Subcutaneous abdominal adipose tissue (tissue), 5 donors: ENCODE data around the gene RBMS3.
A peak's percentile ranks its signal among the peaks of the same experiment; 100 is the strongest.
"Not testable (repeated sequence)": the region's sequence is repeated elsewhere in the genome, so short reads cannot be mapped to it uniquely, and the experiment has no call there.

Experiments
- H3K27ac ChIP-seq: one replicate; pipeline ENCODE4 v1.7.0; 2013; ENCODE audit warnings: low read depth, mild to moderate bottlenecking, inconsistent platforms, low read length, moderate library complexity
- H3K27me3 ChIP-seq, 5 donors: one replicate each; pipeline ENCODE4 v1.7.0; 2013; ENCODE audit warnings: low read length in 5 of 5, inconsistent platforms in 1 of 5; ENCODE audit not compliant: control insufficient read depth in 5 of 5, insufficient read depth in 4 of 5
- H3K36me3 ChIP-seq, 5 donors: one replicate each; pipeline ENCODE4 v1.7.0; 2013; ENCODE audit warnings: low read length in 5 of 5; ENCODE audit not compliant: control insufficient read depth in 5 of 5, insufficient read depth in 5 of 5
- H3K4me1 ChIP-seq, 5 donors: one replicate each; pipeline ENCODE4 v1.7.0; 2013; ENCODE audit warnings: low read length in 5 of 5, mild to moderate bottlenecking in 3 of 5, moderate library complexity in 1 of 5; ENCODE audit not compliant: control insufficient read depth in 5 of 5, insufficient read depth in 5 of 5
- H3K4me3 ChIP-seq, 5 donors: one replicate each; pipeline ENCODE4 v1.7.0; 2013; ENCODE audit warnings: low read length in 5 of 5, low read depth in 1 of 5
- H3K9ac ChIP-seq, 5 donors: one replicate each; pipeline ENCODE4 v1.7.0; 2013; ENCODE audit warnings: low read length in 5 of 5, mild to moderate bottlenecking in 4 of 5, moderate library complexity in 3 of 5
- H3K9me3 ChIP-seq, 5 donors: one replicate each; pipeline ENCODE4 v1.7.0; 2013; ENCODE audit warnings: low read length in 5 of 5; ENCODE audit not compliant: control insufficient read depth in 5 of 5
- donor health status: healthy.
- donor health status: healthy.
- donor health status: healthy.
- donor health status: healthy.
- donor health status: healthy.

RBMS3 gene

GRCh38 chr3:30026851-30027250 lies 746.0 kb downstream of the RBMS3 start:
- Histone ChIP-seq H3K27ac (no peak overlapping the region), H3K9ac (no peak overlapping the region), H3K36me3 (no peaks in the 10 kb centered on the region), H3K4me3 (no peak overlapping the region), H3K27me3 (no peaks in the 10 kb centered on the region), H3K9me3 (no peaks in the 10 kb centered on the region), H3K4me1 (no peaks in the 10 kb centered on the region)

DNA sequence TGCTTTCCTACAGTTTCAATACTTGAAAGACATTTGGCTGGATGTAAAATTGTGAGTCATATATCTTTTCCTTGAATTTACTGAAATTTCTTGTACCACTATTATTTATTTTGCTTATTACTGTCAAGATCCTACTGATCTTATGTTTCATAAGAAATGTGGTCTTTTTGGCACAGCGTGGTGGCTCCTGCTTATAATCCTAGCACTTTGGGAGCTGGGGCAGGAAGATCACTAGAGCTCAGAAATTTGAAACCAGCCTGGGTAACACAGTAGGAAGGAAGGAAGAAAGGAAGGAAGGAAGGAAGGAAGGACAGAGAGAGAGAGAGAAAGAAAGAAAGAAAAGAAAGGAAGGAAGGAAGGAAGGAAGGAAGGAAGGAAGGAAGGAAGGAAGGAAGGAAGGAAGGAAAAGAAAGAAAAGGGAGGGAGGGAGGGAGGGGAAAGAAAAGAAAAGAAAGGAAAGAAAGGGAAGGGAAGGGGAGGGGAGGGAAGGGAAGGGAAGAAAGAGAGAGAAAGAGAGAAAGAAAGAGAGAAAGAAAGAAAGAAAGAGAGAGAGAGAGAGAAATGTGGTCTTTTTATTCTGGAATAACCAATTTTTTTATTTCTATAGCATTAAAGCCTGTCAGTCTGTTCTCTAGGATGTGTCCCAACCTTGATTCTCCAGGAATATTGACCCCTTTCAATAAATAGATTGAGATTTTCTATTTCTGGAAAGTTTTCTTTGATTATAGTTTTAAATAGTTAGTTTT lies 753.5 kb downstream of the RBMS3 start:
- no peak overlapping the region for H3K9ac ChIP-seq
- H3K9me3 ChIP-seq: no peaks in the 10 kb centered on the region
- peaks cover 0 to 4% (median 0%) of the 10 kb centered on the region in 5 donors for H3K4me1 ChIP-seq
- no peaks in the 10 kb centered on the region for H3K27me3 ChIP-seq
- no peaks in the 10 kb centered on the region for H3K36me3 ChIP-seq
- no peak overlapping the region for H3K4me3 ChIP-seq
- no peak overlapping the region for H3K27ac ChIP-seq

GRCh38 chr3:30035935-30036567 lies 755.2 kb downstream of the RBMS3 start:
- Histone ChIP-seq H3K27me3 (no peaks in the 10 kb centered on the region), H3K27ac (no peak overlapping the region), H3K4me3 (no peak overlapping the region), H3K9ac (no peak overlapping the region), H3K9me3 (no peaks in the 10 kb centered on the region), H3K4me1 (peaks cover 0 to 4% (median 0%) of the 10 kb centered on the region in 5 donors), H3K36me3 (no peaks in the 10 kb centered on the region)

DNA sequence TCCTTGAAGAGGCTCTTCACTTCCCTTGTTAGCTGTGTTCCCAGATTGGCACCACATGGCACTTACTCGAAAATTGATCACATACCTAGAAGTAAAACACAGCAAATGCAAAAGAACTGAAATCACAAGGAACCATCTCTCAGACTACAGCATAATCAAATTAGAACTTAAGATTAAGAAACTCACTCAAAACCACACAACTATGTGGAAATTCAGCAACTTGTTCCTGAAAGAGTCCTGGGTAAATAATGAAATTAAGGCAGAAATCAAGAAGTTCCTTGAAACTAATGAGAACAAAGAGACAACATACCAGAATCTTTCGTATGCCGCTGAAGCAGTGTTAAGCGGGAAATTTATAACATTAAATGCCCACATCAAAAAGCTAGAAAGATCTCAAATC lies 759.3 kb downstream of the RBMS3 start:
- Histone ChIP-seq H3K27ac (no peak overlapping the region), H3K36me3 (no peaks in the 10 kb centered on the region), H3K27me3 (no peaks in the 10 kb centered on the region), H3K9me3 (no peaks in the 10 kb centered on the region), H3K9ac (no peak overlapping the region), H3K4me1 (peaks cover 0 to 7% (median 0%) of the 10 kb centered on the region in 5 donors), H3K4me3 (no peak overlapping the region)

GRCh38 chr3:30041481-30041880 lies 760.6 kb downstream of the RBMS3 start:
- not testable (repeated sequence) for H3K4me3 ChIP-seq, H3K9ac ChIP-seq, H3K36me3 ChIP-seq, H3K27ac ChIP-seq, H3K27me3 ChIP-seq, H3K9me3 ChIP-seq, H3K4me1 ChIP-seq

DNA sequence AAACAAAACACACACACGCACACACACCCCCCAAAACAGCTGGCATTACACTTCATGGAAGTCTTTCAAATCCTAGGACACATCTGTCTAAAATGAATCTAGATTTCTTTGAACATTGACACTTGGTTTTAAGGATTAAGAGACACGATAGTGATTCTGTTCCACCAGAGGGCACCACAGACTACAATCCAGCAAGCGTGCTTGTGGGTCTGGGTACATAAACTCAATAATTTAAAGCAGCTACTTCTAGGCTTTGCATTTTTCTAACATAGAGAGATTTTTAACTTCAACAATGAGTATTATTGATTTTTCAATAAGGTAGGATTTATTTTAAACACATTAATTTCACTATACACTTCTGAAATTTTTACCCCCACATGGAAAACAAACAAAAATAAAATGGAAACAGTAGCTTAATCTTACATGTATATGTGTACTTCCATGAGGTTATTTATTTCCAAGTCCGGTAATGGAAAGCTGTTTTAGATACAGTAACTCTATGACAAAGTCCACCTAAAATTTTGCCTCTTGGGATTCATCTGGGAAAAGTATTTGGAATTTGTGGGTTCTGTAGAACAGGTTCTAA lies 761.5 kb downstream of the RBMS3 start:
- no peaks in the 10 kb centered on the region for H3K36me3 ChIP-seq
- H3K27me3 ChIP-seq: no peaks in the 10 kb centered on the region
- H3K4me1 ChIP-seq: peaks cover 0 to 6% (median 0%) of the 10 kb centered on the region in 5 donors
- H3K9ac ChIP-seq: no peak overlapping the region
- no peak overlapping the region for H3K4me3 ChIP-seq
- no peak overlapping the region for H3K27ac ChIP-seq
- no peaks in the 10 kb centered on the region for H3K9me3 ChIP-seq

DNA sequence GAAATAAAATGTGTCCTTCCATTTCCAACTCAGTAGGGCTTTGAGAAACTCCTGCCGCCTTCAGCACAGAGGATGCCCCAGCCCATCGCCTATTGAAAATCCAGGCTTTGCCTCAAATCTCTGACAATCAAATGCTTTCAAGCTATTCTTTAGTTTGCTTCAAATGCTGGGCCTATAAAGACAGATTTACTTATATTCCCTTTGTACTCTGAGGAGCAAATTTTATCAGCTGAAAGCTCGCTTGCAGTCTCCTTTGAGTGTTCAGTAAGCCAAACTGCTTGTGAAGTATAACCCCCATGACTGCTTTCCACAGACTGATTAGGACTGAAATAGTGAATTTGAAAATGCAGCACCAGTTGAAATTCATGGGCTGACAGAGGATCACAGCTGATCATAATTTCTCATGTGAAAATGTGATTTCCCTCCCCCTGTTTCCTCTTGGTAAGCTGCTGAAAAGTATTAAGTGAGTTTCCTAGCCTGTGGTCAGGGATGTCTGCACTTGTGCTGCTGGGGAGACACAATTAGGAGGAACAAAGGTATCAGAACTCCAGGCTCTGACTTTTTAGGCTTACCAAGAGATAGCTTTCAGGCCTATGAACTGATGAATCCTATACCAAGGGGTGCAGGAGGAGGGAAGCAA lies 762.2 kb downstream of the RBMS3 start:
- H3K27ac ChIP-seq: no peak overlapping the region
- no peaks in the 10 kb centered on the region for H3K9me3 ChIP-seq
- H3K4me3 ChIP-seq: no peak overlapping the region
- H3K4me1 ChIP-seq: peaks cover 0 to 6% (median 0%) of the 10 kb centered on the region in 5 donors
- H3K9ac ChIP-seq: no peak overlapping the region
- H3K27me3 ChIP-seq: no peaks in the 10 kb centered on the region
- no peaks in the 10 kb centered on the region for H3K36me3 ChIP-seq

DNA sequence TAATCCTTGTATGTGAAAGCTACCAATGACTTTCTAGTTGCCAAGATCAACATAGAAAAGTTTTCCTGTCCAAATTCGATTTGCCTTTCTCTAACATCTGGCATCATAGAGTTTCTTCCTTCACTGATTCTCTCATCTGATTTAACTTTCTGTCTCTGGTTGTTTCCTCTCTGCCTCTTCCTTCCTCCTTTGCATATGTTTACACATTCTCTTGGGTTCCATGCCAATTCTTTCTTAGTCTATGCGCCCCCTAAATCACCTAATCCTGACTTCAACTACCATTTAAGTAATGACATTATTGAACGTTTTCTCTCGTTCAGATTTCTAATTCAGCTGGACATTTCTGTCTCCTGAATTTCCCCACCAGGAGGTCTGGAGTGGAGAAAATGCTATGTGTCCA lies 763.6 kb downstream of the RBMS3 start:
- Histone ChIP-seq H3K36me3 (no peaks in the 10 kb centered on the region), H3K9ac (peak overlapping the region in 1 of 5 donors; percentile 7)

GRCh38 chr3:30048431-30048830 lies 767.6 kb downstream of the RBMS3 start:
- Histone ChIP-seq H3K4me3 (no peak overlapping the region), H3K36me3 (no peaks in the 10 kb centered on the region), H3K9ac (no peak overlapping the region), H3K27ac (no peak overlapping the region), H3K9me3 (no peaks in the 10 kb centered on the region), H3K27me3 (no peaks in the 10 kb centered on the region), H3K4me1 (peaks cover 0 to 4% (median 0%) of the 10 kb centered on the region in 5 donors)

More for the DNA sequence above, 763.6 kb downstream of the RBMS3 start:
- no peaks in the 10 kb centered on the region for H3K27me3 ChIP-seq
- peaks cover 0 to 6% (median 0%) of the 10 kb centered on the region in 5 donors for H3K4me1 ChIP-seq
- no peak overlapping the region for H3K27ac ChIP-seq
- H3K9me3 ChIP-seq: no peaks in the 10 kb centered on the region
- H3K4me3 ChIP-seq: no peak overlapping the region

GRCh38 chr3:30050116-30050515 lies 769.2 kb downstream of the RBMS3 start:
- not testable (repeated sequence) for H3K27ac ChIP-seq, H3K9me3 ChIP-seq, H3K27me3 ChIP-seq, H3K36me3 ChIP-seq, H3K4me1 ChIP-seq, H3K4me3 ChIP-seq, H3K9ac ChIP-seq
